ENCODE measurements around the gene PSMD10. TPM values are rescaled to one million over a fixed set of nuclear protein-coding genes. Genes with fewer than 3 reads are reported as not detected.
A peak's percentile ranks its signal among the peaks of the same experiment; 100 is the strongest.

PSMD10 gene
- 91.7 and 126 TPM in 2 replicates for total RNA-seq (2014; rRNA removed; shearing (Covaris generic); ENCODE audit: low replicate concordance)

- in situ Hi-C loops (cut with HindIII; ENCODE audit: low pct_unique_long_range_greater_than_20kb, low sequenced_read_pairs), result no loop called here
- DNase-seq (ENCODE audit: low read depth), result peak; percentile 94
Measured at GRCh38 chrX:108091264-108091877, at the start of gene PSMD10, which contains the start of gene ATG4A. Gene PSMD10, minus strand, starts transcription at chrX:108091542. Its CDS starts 22 bp downstream, at chrX:108091520. Gene ATG4A, plus strand, starts transcription at chrX:108091778. Its CDS starts 49 bp downstream, at chrX:108091827.

DNA sequence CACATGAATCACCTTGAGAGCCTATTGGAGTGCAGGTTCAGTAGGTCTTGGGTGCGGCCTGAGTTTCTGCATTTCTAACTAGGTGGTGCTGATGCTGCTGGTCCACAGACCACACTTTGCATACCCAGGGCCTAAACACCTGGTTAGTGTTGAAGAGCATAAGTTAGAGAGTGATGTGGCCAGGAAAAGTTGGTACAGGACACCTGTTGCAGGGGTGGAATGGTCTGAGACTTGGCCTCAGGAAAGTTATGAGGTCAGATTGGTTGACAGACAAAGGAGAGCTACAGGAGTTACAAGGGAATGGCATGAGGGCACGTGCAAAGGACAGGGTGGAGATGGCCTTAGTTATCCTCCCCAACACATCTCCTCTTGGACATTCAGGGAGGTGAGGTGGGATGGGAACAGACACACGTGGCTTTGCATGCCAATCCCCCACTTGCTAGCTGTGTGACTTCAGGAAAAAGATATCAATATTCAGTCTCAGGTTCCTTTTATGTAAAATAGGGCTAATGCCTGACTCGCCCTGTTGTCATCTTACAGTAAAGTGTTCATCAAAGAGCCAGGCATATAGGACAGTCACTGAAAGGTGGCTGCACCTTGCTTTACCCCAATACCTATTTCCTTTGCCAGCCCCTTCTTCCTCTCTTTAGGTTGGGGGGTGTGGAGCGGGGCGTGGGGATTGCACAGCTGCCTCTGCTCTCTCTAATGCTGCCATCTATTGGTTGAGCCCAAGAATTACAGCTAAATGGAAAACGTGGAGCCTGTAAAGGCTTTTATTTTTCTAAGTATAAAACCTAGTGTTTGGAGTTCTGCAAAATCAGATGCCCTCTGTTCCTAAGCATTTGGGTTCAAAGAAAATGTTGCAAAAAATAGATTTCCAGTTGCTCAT lies 47.7 kb upstream of the PSMD10 start:
- in situ Hi-C loops (cut with HindIII; ENCODE audit: low pct_unique_long_range_greater_than_20kb, low sequenced_read_pairs), result no loop called here
- no peak for DNase-seq (ENCODE audit: low read depth)

DNA sequence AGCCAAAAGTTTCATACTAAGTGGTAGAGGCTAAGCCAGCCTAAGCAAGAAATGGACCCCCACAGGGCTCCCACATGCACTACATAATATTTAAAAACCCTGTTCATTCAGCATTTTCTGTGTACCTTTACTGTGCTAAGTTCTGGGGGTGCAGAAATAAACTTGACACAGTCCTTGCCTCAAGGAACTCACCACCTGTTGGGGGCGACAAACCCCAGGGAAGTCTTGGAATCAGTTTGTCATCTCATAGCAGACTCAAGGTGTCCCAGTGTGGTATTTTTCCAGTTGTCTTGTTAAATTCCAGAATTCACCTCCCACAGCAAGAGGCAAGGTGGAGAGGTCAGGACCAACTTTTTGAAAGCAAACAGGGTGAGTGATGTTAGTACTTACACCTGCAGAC lies 43.4 kb upstream of the PSMD10 start:
- DNase-seq (ENCODE audit: low read depth), result no peak

DNA sequence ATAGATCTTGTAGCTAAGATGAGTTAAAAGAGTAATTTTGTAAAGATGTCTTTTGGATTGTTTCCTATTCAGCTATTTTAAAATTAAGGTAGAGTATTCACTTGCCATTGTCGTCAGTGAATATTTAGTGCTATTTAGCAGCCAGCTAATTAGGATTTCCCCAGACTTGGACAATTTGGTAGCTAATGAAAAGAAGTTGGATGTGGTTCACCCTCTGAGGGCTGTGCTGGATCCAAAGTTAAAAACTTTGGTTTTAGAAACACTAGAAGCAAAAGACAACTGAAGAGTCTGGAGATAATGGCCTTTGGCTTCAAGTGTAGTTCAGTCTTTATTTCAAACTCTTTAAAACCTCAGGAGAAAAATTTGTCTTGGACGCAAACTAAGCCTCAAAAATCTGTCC lies 41.5 kb upstream of the PSMD10 start:
- in situ Hi-C loops (cut with HindIII; ENCODE audit: low pct_unique_long_range_greater_than_20kb, low sequenced_read_pairs), result no loop called here
- no peak for DNase-seq (ENCODE audit: low read depth)

More for the DNA sequence above, 43.4 kb upstream of the PSMD10 start:
- in situ Hi-C loops (cut with HindIII; ENCODE audit: low pct_unique_long_range_greater_than_20kb, low sequenced_read_pairs), result no loop called here

DNA sequence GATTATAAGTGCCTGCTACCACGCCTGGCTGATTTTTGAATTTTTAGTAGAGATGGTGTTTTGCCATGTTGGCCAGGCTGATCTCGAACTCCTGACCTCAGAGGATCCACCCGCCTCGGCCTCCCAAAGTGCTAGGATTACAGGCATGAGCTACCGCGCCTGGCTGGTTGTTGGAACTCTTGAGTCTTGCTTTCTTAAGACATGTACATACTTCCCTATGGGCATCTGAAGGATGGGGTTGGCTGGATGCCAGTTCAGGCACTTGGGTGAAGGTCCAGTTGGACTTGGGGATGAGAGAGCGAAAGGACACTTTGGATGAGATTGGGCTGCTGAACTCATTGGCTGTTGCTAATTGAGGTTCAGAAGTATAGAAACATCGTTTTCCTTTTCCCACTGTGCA lies 40.7 kb upstream of the PSMD10 start:
- no peak for DNase-seq (ENCODE audit: low read depth)
- in situ Hi-C loops (cut with HindIII; ENCODE audit: low pct_unique_long_range_greater_than_20kb, low sequenced_read_pairs), result no loop called here

DNA sequence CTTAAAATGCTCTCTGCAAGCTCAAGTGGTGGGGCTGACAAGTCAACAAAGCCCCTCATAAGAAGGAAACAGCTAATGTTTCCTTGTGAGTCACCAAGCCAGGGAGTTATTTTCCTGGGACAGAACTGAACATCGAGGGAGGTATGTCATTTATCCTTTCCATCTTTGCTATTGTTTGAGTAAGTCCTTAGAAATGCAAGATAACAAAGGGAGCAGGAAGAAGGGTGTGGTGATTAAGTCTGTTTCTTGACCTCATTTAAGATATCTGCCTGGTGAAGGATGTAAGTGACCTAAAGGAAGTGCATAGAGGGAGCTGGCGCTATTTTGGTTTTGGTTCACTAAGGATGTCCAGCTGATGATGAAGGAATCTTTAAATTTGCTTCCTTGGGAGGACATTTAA lies 40.1 kb upstream of the PSMD10 start:
- DNase-seq (ENCODE audit: low read depth), result peak; percentile 12
- in situ Hi-C loops (cut with HindIII; ENCODE audit: low pct_unique_long_range_greater_than_20kb, low sequenced_read_pairs), result no loop called here

- in situ Hi-C loops (cut with HindIII; ENCODE audit: low pct_unique_long_range_greater_than_20kb, low sequenced_read_pairs), result no loop called here
Measured at GRCh38 chrX:108130889-108131288, 39.5 kb upstream of the PSMD10 start.

DNA sequence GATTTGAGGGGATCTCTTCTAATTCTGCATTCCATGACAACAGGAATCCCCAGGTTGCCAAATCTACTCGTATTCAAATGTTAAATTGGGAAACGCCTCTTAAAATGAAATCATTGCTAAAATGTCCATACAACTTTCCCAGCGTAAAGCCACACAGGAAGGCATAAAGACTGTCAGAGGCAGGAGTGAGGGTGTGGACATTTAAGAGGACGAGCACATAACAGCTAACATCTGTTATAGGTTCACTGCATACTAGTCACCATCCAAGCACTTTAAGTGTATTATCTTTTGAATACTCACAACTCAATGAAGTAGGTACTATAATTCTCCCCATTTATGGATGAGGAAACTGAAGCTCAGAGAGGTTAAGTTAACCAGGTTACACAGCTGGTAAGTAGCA lies 35.8 kb upstream of the PSMD10 start:
- DNase-seq (ENCODE audit: low read depth), result no peak
- in situ Hi-C loops (cut with HindIII; ENCODE audit: low pct_unique_long_range_greater_than_20kb, low sequenced_read_pairs), result no loop called here

More at GRCh38 chrX:108130889-108131288, 39.5 kb upstream of the PSMD10 start:
- no peak for DNase-seq (ENCODE audit: low read depth)

- in situ Hi-C loops (cut with HindIII; ENCODE audit: low pct_unique_long_range_greater_than_20kb, low sequenced_read_pairs), result no loop called here
- no peak for DNase-seq (ENCODE audit: low read depth)
Measured at GRCh38 chrX:108126661-108127060, 35.3 kb upstream of the PSMD10 start.

DNA sequence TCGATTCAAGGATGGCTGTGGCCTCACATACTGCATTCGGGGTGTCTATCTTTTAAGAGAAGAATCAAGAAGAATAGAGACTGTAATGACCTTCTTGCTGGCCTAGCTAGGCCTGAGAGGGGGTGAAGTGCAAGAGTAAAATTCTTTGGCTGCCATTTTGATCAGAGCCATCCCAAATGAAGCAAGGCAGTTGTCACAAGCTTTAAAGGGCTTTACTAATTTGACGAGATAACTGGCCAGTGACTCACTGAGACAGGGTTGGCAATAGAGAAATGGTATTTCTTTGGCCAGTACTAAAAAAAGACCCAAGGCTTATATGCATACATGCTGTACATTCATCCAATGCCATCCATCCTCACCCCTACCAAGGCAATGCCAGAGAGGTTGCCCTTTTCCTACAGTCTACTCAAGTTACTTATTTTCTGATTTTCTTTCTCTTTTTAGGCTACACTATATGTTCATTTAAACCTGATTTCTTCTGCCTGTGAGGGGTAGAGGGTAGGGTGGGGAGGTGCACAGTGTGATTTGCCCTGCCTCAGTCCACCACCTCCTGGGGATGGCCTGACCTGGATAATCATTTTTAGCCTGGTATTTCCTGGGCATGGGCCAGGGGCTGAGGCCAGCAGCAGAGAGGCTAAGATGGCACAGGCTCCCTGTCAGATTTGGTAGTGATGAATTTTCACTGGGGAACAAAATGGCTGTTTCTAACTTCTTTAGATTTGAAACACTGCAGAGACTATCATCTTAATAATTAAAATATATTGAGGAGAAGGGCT lies 32.4 kb upstream of the PSMD10 start:
- in situ Hi-C loops (cut with HindIII; ENCODE audit: low pct_unique_long_range_greater_than_20kb, low sequenced_read_pairs), result no loop called here
- DNase-seq (ENCODE audit: low read depth), result no peak

- no peak for DNase-seq (ENCODE audit: low read depth)
- in situ Hi-C loops (cut with HindIII; ENCODE audit: low pct_unique_long_range_greater_than_20kb, low sequenced_read_pairs), result no loop called here
Measured at GRCh38 chrX:108122748-108123147, 31.4 kb upstream of the PSMD10 start.

DNA sequence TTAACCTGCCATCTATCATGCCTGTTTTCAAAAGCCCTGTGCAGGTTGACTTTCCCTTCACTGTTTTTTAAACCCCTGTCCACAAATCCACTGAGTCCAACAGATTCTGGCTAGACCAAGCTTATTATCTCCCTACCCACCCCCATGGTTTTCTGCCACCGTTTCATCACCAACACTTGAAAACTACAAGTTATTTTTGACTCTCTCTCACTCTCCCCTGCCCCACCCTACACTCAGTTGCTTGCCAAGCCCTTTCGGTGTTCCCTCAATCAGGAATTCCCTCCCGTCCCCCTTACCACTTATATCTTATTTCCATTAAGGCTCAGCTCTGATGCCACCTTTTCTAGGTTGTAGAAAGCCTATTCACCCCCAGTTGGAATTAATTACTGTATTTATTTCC lies 29.9 kb upstream of the PSMD10 start:
- no peak for DNase-seq (ENCODE audit: low read depth)
- in situ Hi-C loops (cut with HindIII; ENCODE audit: low pct_unique_long_range_greater_than_20kb, low sequenced_read_pairs), result no loop called here

DNA sequence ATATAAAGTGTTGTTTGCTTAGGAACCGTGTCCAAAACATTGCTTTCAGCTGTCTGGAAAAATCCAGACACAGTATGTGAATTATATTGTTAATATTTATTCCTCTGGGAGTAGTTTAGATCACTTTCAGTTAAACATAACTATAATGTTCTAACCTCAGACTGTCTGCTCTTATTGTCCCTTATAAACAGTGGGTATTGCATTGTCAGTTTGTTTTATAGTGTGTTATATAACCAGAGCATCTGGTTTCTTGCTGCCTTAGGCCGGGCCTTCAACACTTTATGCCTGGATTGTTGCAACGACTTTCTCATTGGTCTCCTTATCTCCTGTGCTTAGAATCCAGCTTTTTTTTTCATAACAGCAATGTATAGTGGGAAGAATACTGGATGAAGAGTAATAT lies 26.6 kb upstream of the PSMD10 start:
- DNase-seq (ENCODE audit: low read depth), result no peak
- in situ Hi-C loops (cut with HindIII; ENCODE audit: low pct_unique_long_range_greater_than_20kb, low sequenced_read_pairs), result no loop called here

- in situ Hi-C loops (cut with HindIII; ENCODE audit: low pct_unique_long_range_greater_than_20kb, low sequenced_read_pairs), result no loop called here
- no peak for DNase-seq (ENCODE audit: low read depth)
Measured at GRCh38 chrX:108114541-108114940, 23.2 kb upstream of the PSMD10 start.

DNA sequence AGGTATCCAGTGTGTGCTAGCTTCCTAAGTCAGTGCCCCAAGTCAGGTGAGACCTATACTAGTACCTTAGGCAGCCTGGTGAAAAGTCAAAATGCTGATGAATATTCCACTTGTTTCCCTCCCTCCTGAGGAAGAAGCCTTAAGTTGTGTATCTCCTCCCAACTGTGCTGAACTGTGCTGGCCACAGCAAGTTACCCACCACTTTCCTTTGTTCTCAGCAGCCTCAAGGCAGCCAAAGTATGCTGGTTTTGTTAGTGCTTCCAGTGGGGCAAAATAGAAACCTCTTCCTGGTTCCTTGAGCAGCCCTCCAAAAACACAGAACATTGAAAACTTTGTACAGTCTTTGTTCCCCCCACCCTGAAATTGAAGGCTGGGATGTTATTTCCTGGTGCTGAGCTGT lies 14.1 kb upstream of the PSMD10 start:
- DNase-seq (ENCODE audit: low read depth), result no peak
- in situ Hi-C loops (cut with HindIII; ENCODE audit: low pct_unique_long_range_greater_than_20kb, low sequenced_read_pairs), result no loop called here

GRCh38 chrX:108097380-108097779 lies 6.0 kb upstream of the PSMD10 start:
- in situ Hi-C loops (cut with HindIII; ENCODE audit: low pct_unique_long_range_greater_than_20kb, low sequenced_read_pairs), result no loop called here
- DNase-seq (ENCODE audit: low read depth), result no peak

DNA sequence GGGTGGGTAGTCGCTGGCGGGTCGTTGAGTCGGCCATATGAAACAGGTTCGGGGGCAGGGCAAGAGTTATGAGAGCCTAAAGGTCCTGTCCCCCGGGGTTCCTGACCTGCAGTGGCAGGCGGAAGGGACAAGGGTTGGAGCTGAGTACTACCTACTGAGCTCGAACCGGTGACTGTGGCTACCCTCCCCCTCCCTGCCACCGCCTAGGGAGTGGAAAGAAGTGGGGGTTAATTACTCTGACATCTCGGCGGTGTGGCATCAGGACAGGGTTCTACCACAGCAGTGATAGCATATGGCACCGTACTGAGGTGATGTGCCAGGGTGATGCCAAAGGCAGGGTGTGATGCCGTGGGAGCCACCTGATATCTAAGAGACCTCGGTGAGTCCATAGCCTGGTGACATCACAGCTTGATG lies 543 bp upstream of the PSMD10 start:
- in situ Hi-C loops (cut with HindIII; ENCODE audit: low pct_unique_long_range_greater_than_20kb, low sequenced_read_pairs), result no loop called here
- no peak for DNase-seq (ENCODE audit: low read depth)

- DNase-seq (ENCODE audit: low read depth), result no peak
Measured at GRCh38 chrX:108090491-108091263, 665 bp downstream of the PSMD10 start.

More at GRCh38 chrX:108090491-108091263, 665 bp downstream of the PSMD10 start:
- in situ Hi-C loops (cut with HindIII; ENCODE audit: low pct_unique_long_range_greater_than_20kb, low sequenced_read_pairs), result no loop called here

Measured in Caki2 (cell line).